ENCODE data around the gene NEK9. TPM values are rescaled to one million over a fixed set of nuclear protein-coding genes. Genes with fewer than 3 reads are reported as not detected.
"Not testable (repeated sequence)": the region's sequence is repeated elsewhere in the genome, so short reads cannot be mapped to it uniquely, and the experiment has no call there.

Gene NEK9
- total RNA-seq, 2 experiments from 2014 or later: 51.8 to 56.4 TPM

- DNase-seq: no peak
- H3K27me3 Mint-ChIP-seq: no peaks in the 10 kb centered on the region
- intact Hi-C loops (cut with micrococcal nuclease): loop anchor here (1.0 to 10.0 kb wide), 9 partner anchors 11 to 534 kb away; partner anchors contain the start of genes ACYP1, BATF, EIF2B2 and ERG28
- no peaks in the 10 kb centered on the region for H3K9me3 Mint-ChIP-seq
- CTCF ChIA-PET: interaction anchor here (1.2 to 10.9 kb wide), 3 partner anchors 13 to 181 kb away, joined by 5 to 280 read pairs (median 6); no protein-coding TSS in a partner anchor
- peak overlapping the region; percentile 96 for H3K27ac Mint-ChIP-seq
- peaks cover 45% of the 10 kb centered on the region for H3K4me1 Mint-ChIP-seq (ENCODE audit: low read depth)
- peak overlapping the region; percentile 99 for H3K4me3 Mint-ChIP-seq
- H3K36me3 Mint-ChIP-seq: peaks cover 11% of the 10 kb centered on the region
- POLR2A ChIA-PET: interaction anchor here (0.7 to 2.2 kb wide), 3 partner anchors 120 to 168 kb away, joined by 4 to 9 read pairs (median 6); no protein-coding TSS in a partner anchor
Observed at GRCh38 chr14:75127903-75128595, 1.2 kb upstream of the NEK9 start.

GRCh38 chr14:75127474-75127820 is 599 bp upstream of the NEK9 start:
- H3K4me1 Mint-ChIP-seq (ENCODE audit: low read depth): peaks cover 42% of the 10 kb centered on the region
- H3K36me3 Mint-ChIP-seq, H3K27me3 Mint-ChIP-seq, H3K9me3 Mint-ChIP-seq: not testable (repeated sequence)
- ChIA-PET CTCF (interaction anchor here (1.6 to 10.9 kb wide), 4 partner anchors 172 to 267 kb away, joined by 4 to 280 read pairs (median 6); no protein-coding TSS in a partner anchor), POLR2A (interaction anchor here (0.7 to 2.2 kb wide), 11 partner anchors 12 to 439 kb away, joined by 3 to 9 read pairs (median 4); no protein-coding TSS in a partner anchor)
- peak; percentile 47 for DNase-seq
- intact Hi-C loops (cut with micrococcal nuclease): loop anchor here (1.0 to 10.0 kb wide), 9 partner anchors 12 to 535 kb away; partner anchors contain the start of genes ACYP1, BATF, EIF2B2 and ERG28
- H3K4me3 Mint-ChIP-seq: peak overlapping the region; percentile 99
- peak overlapping the region; percentile 96 for H3K27ac Mint-ChIP-seq

- Mint-ChIP-seq H3K4me3 (peak overlapping the region; percentile 99), H3K9me3 (no peaks in the 10 kb centered on the region), H3K36me3 (peaks cover 12% of the 10 kb centered on the region), H3K27ac (peak overlapping the region; percentile 96), H3K27me3 (no peaks in the 10 kb centered on the region), H3K4me1 (ENCODE audit: low read depth) (peaks cover 46% of the 10 kb centered on the region)
- POLR2A ChIA-PET: interaction anchor here (1.0 to 2.2 kb wide), 10 partner anchors 31 to 440 kb away, joined by 3 to 9 read pairs (median 4); partner anchors contain the start of gene ZC2HC1C
- intact Hi-C loops (cut with micrococcal nuclease): loop anchor here (2.0 to 10.0 kb wide), 7 partner anchors 51 to 536 kb away; partner anchors contain the start of genes ACYP1, BATF, ERG28 and TMED10
- DNase-seq: peak; percentile 19
- CTCF ChIA-PET: interaction anchor here (0.6 to 10.9 kb wide), 6 partner anchors 130 to 439 kb away, joined by 3 to 280 read pairs (median 4); no protein-coding TSS in a partner anchor
Observed at GRCh38 chr14:75126121-75126544, 715 bp downstream of the NEK9 start.

- H3K9me3 Mint-ChIP-seq: no peaks in the 10 kb centered on the region
- peaks cover 51% of the 10 kb centered on the region for H3K4me1 Mint-ChIP-seq (ENCODE audit: low read depth)
- H3K27me3 Mint-ChIP-seq: no peaks in the 10 kb centered on the region
- peak overlapping the region; percentile 99 for H3K4me3 Mint-ChIP-seq
- no peak for DNase-seq
- intact Hi-C loops (cut with micrococcal nuclease): loop anchor here (2.0 to 10.0 kb wide), 7 partner anchors 51 to 537 kb away; partner anchors contain the start of genes ACYP1, BATF, ERG28 and TMED10
- ChIA-PET CTCF (interaction anchor here (1.0 to 10.9 kb wide), 5 partner anchors 131 to 363 kb away, joined by 3 to 280 read pairs (median 5); no protein-coding TSS in a partner anchor), POLR2A (interaction anchor here (1.4 to 2.2 kb wide), 6 partner anchors 56 to 373 kb away, joined by 3 to 9 read pairs (median 6); partner anchors contain the start of gene ZC2HC1C)
- peaks cover 10% of the 10 kb centered on the region for H3K36me3 Mint-ChIP-seq
- peak overlapping the region; percentile 96 for H3K27ac Mint-ChIP-seq
Observed at GRCh38 chr14:75125617-75126016, 1.2 kb downstream of the NEK9 start.

GRCh38 chr14:75123991-75124390 is 2.9 kb downstream of the NEK9 start:
- Mint-ChIP-seq H3K4me3 (peak overlapping the region; percentile 31), H3K27me3 (no peaks in the 10 kb centered on the region), H3K36me3 (peaks cover 13% of the 10 kb centered on the region), H3K4me1 (ENCODE audit: low read depth) (peaks cover 54% of the 10 kb centered on the region), H3K27ac (peak overlapping the region; percentile 60), H3K9me3 (no peaks in the 10 kb centered on the region)
- peak; percentile 50 for DNase-seq
- ChIA-PET CTCF (interaction anchor here (0.6 to 10.9 kb wide), 5 partner anchors 131 to 331 kb away, joined by 3 to 280 read pairs (median 3); no protein-coding TSS in a partner anchor), POLR2A (interaction anchor here (0.6 to 0.8 kb wide), 4 partner anchors 31 to 398 kb away, joined by 3 to 5 read pairs (median 3); no protein-coding TSS in a partner anchor)
- intact Hi-C loops (cut with micrococcal nuclease): loop anchor here (10.0 kb wide), 1 partner anchor 401 kb away; the partner anchor contains the start of gene BATF

- ChIA-PET CTCF (no interaction called here), POLR2A (no interaction called here)
- Mint-ChIP-seq H3K27me3 (no peaks in the 10 kb centered on the region), H3K4me1 (ENCODE audit: low read depth) (peaks cover 41% of the 10 kb centered on the region), H3K4me3 (no peak overlapping the region), H3K9me3 (no peaks in the 10 kb centered on the region), H3K36me3 (peaks cover 19% of the 10 kb centered on the region), H3K27ac (no peak overlapping the region)
- intact Hi-C loops (cut with micrococcal nuclease): loop anchor here (10.0 kb wide), 1 partner anchor 403 kb away; the partner anchor contains the start of gene BATF
- DNase-seq: no peak
Observed at GRCh38 chr14:75121552-75121951, 5.3 kb downstream of the NEK9 start.

GRCh38 chr14:75120541-75121291 is 6.1 kb downstream of the NEK9 start:
- ChIA-PET POLR2A (no interaction called here), CTCF (interaction anchor here (1.0 kb wide), 1 partner anchor 213 kb away, joined by 3 read pairs; no protein-coding TSS in a partner anchor)
- DNase-seq: no peak
- H3K36me3 Mint-ChIP-seq: peaks cover 22% of the 10 kb centered on the region
- intact Hi-C loops (cut with micrococcal nuclease): loop anchor here (10.0 kb wide), 1 partner anchor 404 kb away; the partner anchor contains the start of gene BATF
- H3K4me3 Mint-ChIP-seq: no peak overlapping the region
- H3K27ac Mint-ChIP-seq: no peak overlapping the region
- no peaks in the 10 kb centered on the region for H3K27me3 Mint-ChIP-seq
- H3K4me1 Mint-ChIP-seq (ENCODE audit: low read depth): peaks cover 37% of the 10 kb centered on the region
- no peaks in the 10 kb centered on the region for H3K9me3 Mint-ChIP-seq

- no peaks in the 10 kb centered on the region for H3K27me3 Mint-ChIP-seq
- H3K36me3 Mint-ChIP-seq: peaks cover 26% of the 10 kb centered on the region
- peaks cover 25% of the 10 kb centered on the region for H3K4me1 Mint-ChIP-seq (ENCODE audit: low read depth)
- intact Hi-C loops (cut with micrococcal nuclease): no loop called here
- ChIA-PET CTCF (no interaction called here), POLR2A (no interaction called here)
- H3K27ac Mint-ChIP-seq: no peak overlapping the region
- H3K4me3 Mint-ChIP-seq: no peak overlapping the region
- no peaks in the 10 kb centered on the region for H3K9me3 Mint-ChIP-seq
- no peak for DNase-seq
Observed at GRCh38 chr14:75119056-75119455, 7.8 kb downstream of the NEK9 start.

- H3K36me3 Mint-ChIP-seq: peaks cover 43% of the 10 kb centered on the region
- POLR2A ChIA-PET: no interaction called here
- H3K4me3 Mint-ChIP-seq: no peak overlapping the region
- no peaks in the 10 kb centered on the region for H3K9me3 Mint-ChIP-seq
- no peak overlapping the region for H3K27ac Mint-ChIP-seq
- CTCF ChIA-PET: no interaction called here
- intact Hi-C loops (cut with micrococcal nuclease): no loop called here
- DNase-seq: no peak
- H3K4me1 Mint-ChIP-seq (ENCODE audit: low read depth): peaks cover 5% of the 10 kb centered on the region
- H3K27me3 Mint-ChIP-seq: no peaks in the 10 kb centered on the region
Observed at GRCh38 chr14:75113932-75114539, 12.8 kb downstream of the NEK9 start.

GRCh38 chr14:75109877-75110276 is 17.0 kb downstream of the NEK9 start:
- intact Hi-C loops (cut with micrococcal nuclease): no loop called here
- ChIA-PET POLR2A (no interaction called here), CTCF (interaction anchor here (0.6 kb wide), 1 partner anchor 187 kb away, joined by 4 read pairs; no protein-coding TSS in a partner anchor)
- DNase-seq: no peak
- no peak overlapping the region for H3K4me3 Mint-ChIP-seq
- H3K36me3 Mint-ChIP-seq: peaks cover 46% of the 10 kb centered on the region
- peaks cover 5% of the 10 kb centered on the region for H3K4me1 Mint-ChIP-seq (ENCODE audit: low read depth)
- no peaks in the 10 kb centered on the region for H3K9me3 Mint-ChIP-seq
- H3K27me3 Mint-ChIP-seq: no peaks in the 10 kb centered on the region
- H3K27ac Mint-ChIP-seq: no peak overlapping the region

- H3K27me3 Mint-ChIP-seq: no peaks in the 10 kb centered on the region
Observed at GRCh38 chr14:75107186-75107585, 19.7 kb downstream of the NEK9 start.

More at GRCh38 chr14:75107186-75107585, 19.7 kb downstream of the NEK9 start:
- ChIA-PET POLR2A (no interaction called here), CTCF (interaction anchor here (0.7 to 1.1 kb wide), 3 partner anchors 18 to 265 kb away, joined by 3 to 5 read pairs (median 5); partner anchors contain the start of gene RPS6KL1)
- no peak for DNase-seq
- Mint-ChIP-seq H3K36me3 (peaks cover 50% of the 10 kb centered on the region), H3K27ac (no peak overlapping the region), H3K9me3 (no peaks in the 10 kb centered on the region), H3K4me1 (ENCODE audit: low read depth) (no peaks in the 10 kb centered on the region), H3K4me3 (no peak overlapping the region)
- intact Hi-C loops (cut with micrococcal nuclease): no loop called here

All from activated CD4-positive, alpha-beta memory T cell treated with anti-CD3 and anti-CD28 coated beads for 36 hours (primary cell).